ENCODE measurements around the gene DNAJC17. TPM values are rescaled to one million over a fixed set of nuclear protein-coding genes. Genes with fewer than 3 reads are reported as not detected.
A peak's percentile ranks its signal among the peaks of the same experiment; 100 is the strongest.

The DNAJC17 gene
- total RNA-seq, 1 donor from 2014 or later = 21.1 TPM

- no peak for FAIRE-seq
- Histone ChIP-seq H3K27me3 (ENCODE audit: control insufficient read depth, insufficient read depth, low read length) (no peaks in the 10 kb centered on the region), H3K36me3 (ENCODE audit: control insufficient read depth, insufficient read depth, low read length) (peaks cover 52% of the 10 kb centered on the region), H3K4me3 (ENCODE audit: low read depth, low read length) (no peak overlapping the region)
- DNase-seq (ENCODE audit: low read depth) = no peak
- TF ChIP-seq CTCF (IDR thresholded peaks at IDR 0.05; ENCODE audit: insufficient read depth, low read length, severe bottlenecking) = no peak
These were observed 45.3 kb upstream of the DNAJC17 start for GRCh38 chr15:40852529-40852928.

GRCh38 chr15:40850576-40851112, 43.4 kb upstream of the DNAJC17 start:
- DNase-seq (ENCODE audit: low read depth) (no peak), FAIRE-seq (no peak)
- Histone ChIP-seq H3K27me3 (ENCODE audit: control insufficient read depth, insufficient read depth, low read length) (no peaks in the 10 kb centered on the region), H3K4me3 (ENCODE audit: low read depth, low read length) (no peak overlapping the region), H3K36me3 (ENCODE audit: control insufficient read depth, insufficient read depth, low read length) (peaks cover 42% of the 10 kb centered on the region)
- TF ChIP-seq CTCF (IDR thresholded peaks at IDR 0.05; ENCODE audit: insufficient read depth, low read length, severe bottlenecking) = no peak

GRCh38 chr15:40847223-40847961, 40.1 kb upstream of the DNAJC17 start:
- peak overlapping the region; percentile 91 for H3K4me3 ChIP-seq (ENCODE audit: low read depth, low read length)
- TF ChIP-seq CTCF (IDR thresholded peaks at IDR 0.05; ENCODE audit: insufficient read depth, low read length, severe bottlenecking) = peak; percentile 22
- H3K36me3 ChIP-seq (ENCODE audit: control insufficient read depth, insufficient read depth, low read length) = peaks cover 22% of the 10 kb centered on the region
- H3K27me3 ChIP-seq (ENCODE audit: control insufficient read depth, insufficient read depth, low read length) = no peaks in the 10 kb centered on the region
- no peak for FAIRE-seq
- DNase-seq (ENCODE audit: low read depth) = peak; percentile 80

- FAIRE-seq (no peak), DNase-seq (ENCODE audit: low read depth) (peak; percentile 67)
- Histone ChIP-seq H3K27me3 (ENCODE audit: control insufficient read depth, insufficient read depth, low read length) (no peaks in the 10 kb centered on the region), H3K36me3 (ENCODE audit: control insufficient read depth, insufficient read depth, low read length) (peaks cover 17% of the 10 kb centered on the region), H3K4me3 (ENCODE audit: low read depth, low read length) (peak overlapping the region; percentile 91)
- TF ChIP-seq CTCF (IDR thresholded peaks at IDR 0.05; ENCODE audit: insufficient read depth, low read length, severe bottlenecking) = no peak
These were observed 39.6 kb upstream of the DNAJC17 start for GRCh38 chr15:40846841-40847222.

GRCh38 chr15:40845511-40846284, 38.4 kb upstream of the DNAJC17 start:
- H3K4me3 ChIP-seq (ENCODE audit: low read depth, low read length) = peak overlapping the region; percentile 91
- no peaks in the 10 kb centered on the region for H3K27me3 ChIP-seq (ENCODE audit: control insufficient read depth, insufficient read depth, low read length)
- peaks cover 13% of the 10 kb centered on the region for H3K36me3 ChIP-seq (ENCODE audit: control insufficient read depth, insufficient read depth, low read length)
- peak; percentile 98 for FAIRE-seq
- DNase-seq (ENCODE audit: low read depth) = peak; percentile 96
- no peak for TF ChIP-seq CTCF (IDR thresholded peaks at IDR 0.05; ENCODE audit: insufficient read depth, low read length, severe bottlenecking)
